ENCODE results near the gene ARFGAP2. TPM values are rescaled to one million over a fixed set of nuclear protein-coding genes. Genes with fewer than 3 reads are reported as not detected.
"Not testable (repeated sequence)": the region's sequence is repeated elsewhere in the genome, so short reads cannot be mapped to it uniquely, and the experiment has no call there.

The ARFGAP2 gene
- total and polyA plus RNA-seq, 7 donors = 58.7 to 138 (median 84.3) TPM

DNA sequence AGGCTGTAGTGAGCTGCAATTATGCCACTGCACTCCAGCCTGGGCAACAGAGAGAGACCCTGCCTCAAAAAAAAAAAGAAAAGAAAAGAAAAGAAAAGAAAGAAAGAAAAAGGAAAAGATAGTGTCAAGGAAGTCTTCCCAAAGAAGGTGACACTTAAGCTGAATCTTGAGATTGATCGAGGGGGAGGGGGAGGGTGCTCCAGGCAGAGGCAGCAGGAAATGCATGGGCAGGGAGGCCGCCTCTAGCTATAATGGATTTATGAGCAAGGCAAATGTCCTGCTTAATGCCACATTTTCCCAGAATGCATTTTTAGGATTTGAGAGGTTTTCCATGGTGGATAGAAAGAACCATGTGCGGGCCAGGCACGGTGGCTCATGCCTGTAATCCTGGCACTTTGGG is 24.3 kb upstream of the ARFGAP2 start:
- Histone ChIP-seq H3K27ac (no peak overlapping the region), H3K4me3 (no peak overlapping the region), H3K9me3 (no peaks in the 10 kb centered on the region), H3K27me3 (ENCODE audit: insufficient read depth in 3 of 3, low read length in 2 of 3) (no peaks in the 10 kb centered on the region), H3K4me1 (no peaks in the 10 kb centered on the region), H3K36me3 (ENCODE audit: insufficient read depth in 1 of 2, low read depth in 1 of 2) (no peaks in the 10 kb centered on the region)
- WGBS, 3 donors = 67 to 79% (median 72%) methylated on average over 4 of the region's 4 CpGs
- DNase-seq (no peak), ATAC-seq (no peak)
- TF ChIP-seq CTCF (IDR thresholded peaks at IDR 0.05) = no peak
- intact Hi-C loops (cut with DNase I) = no loop called here

- H3K27ac ChIP-seq; H3K9me3 ChIP-seq; H3K4me1 ChIP-seq; H3K4me3 ChIP-seq; DNase-seq; intact Hi-C loops (cut with DNase I); H3K27me3 ChIP-seq (ENCODE audit: insufficient read depth in 3 of 3, low read length in 2 of 3); ATAC-seq; H3K36me3 ChIP-seq (ENCODE audit: insufficient read depth in 1 of 2, low read depth in 1 of 2): not testable (repeated sequence)
- 90 to 93% (median 93%) methylated on average over 9 of the region's 9 CpGs for WGBS, 3 donors
These were observed 21.5 kb upstream of the ARFGAP2 start for GRCh38 chr11:47198161-47198560.

GRCh38 chr11:47192111-47192510 is 15.4 kb upstream of the ARFGAP2 start:
- intact Hi-C loops (cut with DNase I) = no loop called here
- Histone ChIP-seq H3K9me3 (no peaks in the 10 kb centered on the region), H3K4me1 (peaks cover 18% of the 10 kb centered on the region), H3K27me3 (ENCODE audit: insufficient read depth in 3 of 3, low read length in 2 of 3) (no peaks in the 10 kb centered on the region), H3K36me3 (ENCODE audit: insufficient read depth in 1 of 2, low read depth in 1 of 2) (no peaks in the 10 kb centered on the region), H3K4me3 (no peak overlapping the region), H3K27ac (no peak overlapping the region)
- DNase-seq = no peak
- TF ChIP-seq CTCF (IDR thresholded peaks at IDR 0.05) = no peak
- 82 to 90% (median 88%) methylated on average over 4 of the region's 4 CpGs for WGBS, 3 donors
- no peak for ATAC-seq

- H3K36me3 ChIP-seq (ENCODE audit: insufficient read depth in 1 of 2, low read depth in 1 of 2); H3K27me3 ChIP-seq (ENCODE audit: insufficient read depth in 3 of 3, low read length in 2 of 3); H3K9me3 ChIP-seq; intact Hi-C loops (cut with DNase I); H3K27ac ChIP-seq; ATAC-seq; H3K4me3 ChIP-seq; DNase-seq: not testable (repeated sequence)
- H3K4me1 ChIP-seq = peaks cover 18% of the 10 kb centered on the region
- 79 to 88% (median 80%) methylated on average over 10 of the region's 10 CpGs for WGBS, 3 donors
These were observed 14.5 kb upstream of the ARFGAP2 start for GRCh38 chr11:47191137-47191536.

DNA sequence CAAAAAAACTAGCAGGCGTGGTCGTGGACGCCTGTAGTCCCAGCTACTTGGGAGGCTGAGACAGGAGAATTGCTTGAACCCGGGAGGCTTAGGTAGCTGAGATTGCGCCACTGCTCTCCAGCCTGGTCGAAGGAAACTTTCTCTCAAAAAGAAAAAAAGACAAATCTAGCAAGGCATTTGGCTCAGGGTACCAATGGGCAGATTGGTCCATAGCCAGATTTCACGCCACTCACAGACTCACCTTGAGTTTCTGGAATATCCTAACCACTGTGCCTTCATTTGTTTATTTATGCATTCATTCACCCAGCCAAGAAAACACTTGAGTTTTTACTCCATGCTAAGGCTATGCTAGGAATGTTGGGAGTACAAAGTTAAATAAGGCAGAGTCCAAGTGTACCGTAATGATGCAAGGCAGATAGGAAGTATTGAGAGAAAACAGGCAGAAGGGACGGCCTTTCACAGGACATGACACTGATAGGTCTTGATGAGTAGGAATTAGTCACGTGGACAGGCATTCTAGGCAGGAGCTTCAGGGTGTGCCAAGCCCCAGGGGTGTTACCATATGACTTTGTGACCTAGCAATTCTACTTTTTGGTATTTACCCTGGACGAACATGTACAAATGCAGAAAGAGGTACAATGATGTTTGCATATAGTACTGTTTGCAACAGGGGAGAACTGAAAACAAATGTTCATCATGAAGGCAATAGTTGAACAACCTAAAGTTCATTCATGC is 12.6 kb upstream of the ARFGAP2 start:
- intact Hi-C loops (cut with DNase I) = loop anchor here in 1 of 2 donors (5.0 kb wide), 1 partner anchor 58 kb away; the partner anchor contains the start of gene ACP2
- DNase-seq (no peak), ATAC-seq (no peak)
- Histone ChIP-seq H3K9me3 (no peaks in the 10 kb centered on the region), H3K36me3 (ENCODE audit: insufficient read depth in 1 of 2, low read depth in 1 of 2) (no peaks in the 10 kb centered on the region), H3K4me1 (peaks cover 18% of the 10 kb centered on the region), H3K27ac (peak overlapping the region; percentile 95), H3K4me3 (no peak overlapping the region), H3K27me3 (ENCODE audit: insufficient read depth in 3 of 3, low read length in 2 of 3) (no peaks in the 10 kb centered on the region)
- 58 to 71% (median 62%) methylated on average over 11 of the region's 11 CpGs for WGBS, 3 donors
- no peak for TF ChIP-seq CTCF (IDR thresholded peaks at IDR 0.05)

Measured in psoas muscle (tissue), 8 donors.